H9 (cell line): Measurements from ENCODE around the gene KCTD19. TPM values are rescaled to one million over a fixed set of nuclear protein-coding genes. Genes with fewer than 3 reads are reported as not detected.

Experiments
- DNase-seq: peaks from one replicate; pipeline ENCODE4 v3.0.0-alpha.2; 2017
- H2AFZ ChIP-seq: one replicate; pipeline ENCODE4 v1.6.1; 2013; ENCODE audit warnings: mild to moderate bottlenecking, low read length, control low read depth, moderate library complexity
- H2AK5ac ChIP-seq: 2 replicates; pipeline ENCODE4 v1.6.1; 2013; ENCODE audit warnings: low read length, control low read depth, mixed read lengths; ENCODE audit not compliant: insufficient read length
- H2BK120ac ChIP-seq: one replicate; pipeline ENCODE4 v1.6.1; 2013; ENCODE audit warnings: low read depth, mild to moderate bottlenecking, low read length, control low read depth, inconsistent platforms; ENCODE audit not compliant: poor library complexity, severe bottlenecking
- H2BK12ac ChIP-seq: 2 replicates; pipeline ENCODE4 v1.6.1; 2013; ENCODE audit warnings: low read length, control low read depth, mixed read lengths, low read depth; ENCODE audit not compliant: insufficient read length
- H2BK15ac ChIP-seq: 2 replicates; pipeline ENCODE4 v1.6.1; 2013; ENCODE audit warnings: low read depth, low read length, control low read depth
- H2BK20ac ChIP-seq: one replicate; pipeline ENCODE4 v1.6.1; 2013; ENCODE audit warnings: low read depth, mild to moderate bottlenecking, low read length, control low read depth, inconsistent platforms; ENCODE audit not compliant: poor library complexity, severe bottlenecking
- H2BK5ac ChIP-seq: 2 replicates; pipeline ENCODE4 v1.6.1; 2013; ENCODE audit warnings: low read length, control low read depth, mixed read lengths; ENCODE audit not compliant: insufficient read length
- H3K14ac ChIP-seq: 2 replicates; pipeline ENCODE4 v1.6.1; 2013; ENCODE audit warnings: low read length, control low read depth; ENCODE audit not compliant: insufficient read depth
- H3K18ac ChIP-seq: 2 replicates; pipeline ENCODE4 v1.6.1; 2013; ENCODE audit warnings: low read depth, mild to moderate bottlenecking, mixed read lengths, low read length, control low read depth; ENCODE audit not compliant: insufficient read length
- H3K23ac ChIP-seq: 2 replicates; pipeline ENCODE4 v1.6.1; 2013; ENCODE audit warnings: low read length, control low read depth, mixed read lengths, low read depth; ENCODE audit not compliant: insufficient read length
- H3K23me2 ChIP-seq: 2 replicates; pipeline ENCODE4 v1.6.1; 2013; ENCODE audit warnings: low read depth, mild to moderate bottlenecking, mixed read lengths, low read length, control low read depth; ENCODE audit not compliant: insufficient read length, poor library complexity, severe bottlenecking
- H3K27ac ChIP-seq: 2 replicates; pipeline ENCODE4 v1.5.1; 2013; ENCODE audit warnings: low read length, control low read depth, mixed read lengths, low read depth; ENCODE audit not compliant: insufficient read length
- H3K27me3 ChIP-seq: 2 replicates; pipeline ENCODE4 v1.6.1; 2013; ENCODE audit warnings: low read length, control low read depth, inconsistent platforms; ENCODE audit not compliant: insufficient read depth
- H3K4ac ChIP-seq: 2 replicates; pipeline ENCODE4 v1.6.1; 2013; ENCODE audit warnings: low read depth, mild to moderate bottlenecking, control low read depth, inconsistent platforms, low read length, moderate library complexity
- H3K4me1 ChIP-seq: 2 replicates; pipeline ENCODE4 v1.6.1; 2013; ENCODE audit warnings: low read length, control low read depth, inconsistent platforms; ENCODE audit not compliant: insufficient read depth
- H3K4me2 ChIP-seq: 2 replicates; pipeline ENCODE4 v1.6.1; 2013; ENCODE audit warnings: low read length, control low read depth, mixed read lengths; ENCODE audit not compliant: insufficient read length, insufficient read depth
- H3K56ac ChIP-seq: 2 replicates; pipeline ENCODE4 v1.6.1; 2013; ENCODE audit warnings: low read depth, mild to moderate bottlenecking, mixed read lengths, low read length, control low read depth; ENCODE audit not compliant: insufficient read length
- H3K79me1 ChIP-seq: 2 replicates; pipeline ENCODE4 v1.6.1; 2013; ENCODE audit warnings: low read depth, mild to moderate bottlenecking, moderate library complexity, low read length, control low read depth, inconsistent platforms; ENCODE audit not compliant: insufficient read depth, poor library complexity, severe bottlenecking
- H3K79me2 ChIP-seq: 2 replicates; pipeline ENCODE4 v1.6.1; 2013; ENCODE audit warnings: low read length, control low read depth, inconsistent platforms; ENCODE audit not compliant: insufficient read depth
- H3K9ac ChIP-seq: 2 replicates; pipeline ENCODE4 v1.6.1; 2013; ENCODE audit warnings: low read length, control low read depth, mixed read lengths; ENCODE audit not compliant: insufficient read length; ENCODE audit errors: extremely low read depth
- H3K9me3 ChIP-seq: one replicate; pipeline ENCODE4 v1.6.1; 2013; ENCODE audit warnings: low read depth, low read length, inconsistent platforms; ENCODE audit not compliant: control insufficient read depth
- H3T11ph ChIP-seq: one replicate; pipeline ENCODE4 v1.6.1; 2013; ENCODE audit warnings: mild to moderate bottlenecking, low read length, control low read depth, inconsistent platforms
- H4K20me1 ChIP-seq: one replicate; pipeline ENCODE4 v1.6.1; 2013; ENCODE audit not compliant: control insufficient read depth, insufficient read length, insufficient read depth
- H4K5ac ChIP-seq: 2 replicates; pipeline ENCODE4 v1.6.1; 2013; ENCODE audit warnings: low read depth, mild to moderate bottlenecking, mixed read lengths, low read length, control low read depth; ENCODE audit not compliant: insufficient read length
- H4K8ac ChIP-seq: replicated peaks from 2 replicates; pipeline ENCODE4 v1.6.1; 2013; ENCODE audit warnings: low read length, control low read depth, mixed read lengths, low read depth; ENCODE audit not compliant: insufficient read length
- H4K91ac ChIP-seq: 2 replicates; pipeline ENCODE4 v1.6.1; 2013; ENCODE audit warnings: low read depth, mild to moderate bottlenecking, moderate library complexity, mixed read lengths, low read length, control low read depth; ENCODE audit not compliant: insufficient read length
- H3K27ac Mint-ChIP-seq, 3 experiments: 2 replicates in 2 of 3; 3 replicates in 1 of 3; pipeline ENCODE4 v1.8.0; 2020 to 2021; ENCODE audit warnings: mixed read lengths in 3 of 3, mild to moderate bottlenecking in 1 of 3, moderate library complexity in 1 of 3
- H3K27me3 Mint-ChIP-seq: 2 replicates; pipeline ENCODE4 v1.8.0; 2021; ENCODE audit warnings: low read depth, mild to moderate bottlenecking, moderate library complexity, mixed read lengths
- H3K36me3 Mint-ChIP-seq, 3 experiments: 2 replicates in 2 of 3; 3 replicates in 1 of 3; pipeline ENCODE4 v1.8.0; 2020 to 2021; ENCODE audit warnings: low read depth in 3 of 3, mixed read lengths in 3 of 3; ENCODE audit not compliant: insufficient read depth in 1 of 3
- H3K4me1 Mint-ChIP-seq, 2 experiments: 2 replicates each; pipeline ENCODE4 v1.8.0; 2020; ENCODE audit warnings: mixed read lengths in 2 of 2
- H3K4me3 Mint-ChIP-seq, 2 experiments: 2 replicates in 1 of 2; 3 replicates in 1 of 2; pipeline ENCODE4 v1.8.0; 2020 to 2021; ENCODE audit warnings: mild to moderate bottlenecking in 2 of 2, mixed read lengths in 2 of 2, moderate library complexity in 1 of 2
- H3K9me3 Mint-ChIP-seq, 2 experiments: 2 replicates in 1 of 2; 3 replicates in 1 of 2; pipeline ENCODE4 v1.8.0; 2020; ENCODE audit warnings: mild to moderate bottlenecking in 2 of 2, mixed read lengths in 2 of 2, moderate library complexity in 1 of 2
- CTCF ChIP-seq: fragments of 200-600 bp; sonication (generic); conservative IDR thresholded peaks from 3 replicates; pipeline ENCODE4 v1.8.0; 2021; ENCODE audit warnings: antibody characterized with exemption, mild to moderate bottlenecking
- WGBS: extraction: QIAGEN DNeasy Blood & Tissue Kit; methylation state at CpG from one replicate; pipeline ENCODE4 v1.1.7; 2013; ENCODE audit warnings: missing lambda C conversion rate, low lambda C conversion rate, mixed read lengths; ENCODE audit not compliant: insufficient read length; ENCODE audit errors: extremely low coverage; 5-methylcytosine and 5-hydroxymethylcytosine counted together
- total RNA-seq: library from RNA; stranded (reverse); gene quantifications from 2 replicates; pipeline ENCODE4 v1.2.1, GENCODE V29; 2021

KCTD19 gene
- total RNA-seq, 1 experiment from 2014 or later: 0.13 TPM

GRCh38 chr16:67342616-67343015 is 16.1 kb upstream of the KCTD19 start:
- no peak for TF ChIP-seq CTCF
- H3K9me3 Mint-ChIP-seq: no peaks in the 10 kb centered on the region
- Histone ChIP-seq H2AFZ (no peak overlapping the region), H3K18ac (no peak overlapping the region), H2BK120ac (no peak overlapping the region), H3K79me1 (no peaks in the 10 kb centered on the region), H2AK5ac (no peak overlapping the region), H3K56ac (no peak overlapping the region), H3K23ac (no peak overlapping the region), H3K4me1 (no peaks in the 10 kb centered on the region), H4K20me1 (no peaks in the 10 kb centered on the region), H2BK20ac (no peak overlapping the region), H2BK12ac (no peak overlapping the region), H3K23me2 (no peaks in the 10 kb centered on the region), H3K9ac (no peak overlapping the region), H3K27ac (no peak overlapping the region), H2BK5ac (no peak overlapping the region), H3K9me3 (no peaks in the 10 kb centered on the region), H3K4ac (no peak overlapping the region), H3K79me2 (no peaks in the 10 kb centered on the region), H3T11ph (no peak overlapping the region), H2BK15ac (no peak overlapping the region), H3K14ac (no peak overlapping the region), H4K91ac (no peak overlapping the region), H4K8ac (no peak overlapping the region), H4K5ac (no peak overlapping the region), H3K27me3 (no peaks in the 10 kb centered on the region), H3K4me2 (no peak overlapping the region)
- no peaks in the 10 kb centered on the region; the same call in none of the 2 replicates for H3K27me3 Mint-ChIP-seq
- no peak for DNase-seq
- no peaks in the 10 kb centered on the region for H3K4me1 Mint-ChIP-seq
- no CpG with 5 or more reads among the region's 4 CpGs for whole genome bisulfite sequencing
- H3K27ac Mint-ChIP-seq: no peak overlapping the region
- H3K36me3 Mint-ChIP-seq: no peaks in the 10 kb centered on the region
- no peak overlapping the region for H3K4me3 Mint-ChIP-seq
